ENCODE results near the gene NFIB. TPM values are rescaled to one million over a fixed set of nuclear protein-coding genes. Genes with fewer than 3 reads are reported as not detected.

The NFIB gene
- total and polyA plus RNA-seq, 2 donors from 2014 or later = 15.6 to 112 TPM

DNA sequence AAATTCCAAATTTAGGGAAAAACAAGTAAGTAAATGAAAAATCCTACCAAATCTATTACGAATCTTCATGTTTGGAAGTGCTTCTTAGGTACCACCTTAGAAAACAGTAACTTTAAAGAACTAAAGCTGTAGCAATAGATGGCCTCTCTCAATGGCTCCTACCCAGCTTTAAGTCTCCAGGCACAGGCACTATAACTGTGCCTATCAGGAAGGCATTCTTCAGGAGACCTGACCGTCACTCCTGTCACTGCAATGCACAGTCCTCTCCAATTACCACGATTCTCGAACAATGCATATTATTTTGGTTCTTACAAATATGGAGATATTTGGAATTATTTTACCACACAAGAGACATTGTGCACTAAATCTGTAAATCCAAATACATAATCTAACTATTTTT, 12.9 kb downstream of the NFIB start:
- intact Hi-C loops (cut with DNase I) = no loop called here
- FAIRE-seq (no peak), DNase-seq (no peak)
- Histone ChIP-seq H3K9me3 (ENCODE audit: control insufficient read depth in 2 of 3, insufficient read depth in 1 of 3, low read length in 3 of 3) (no peaks in the 10 kb centered on the region), H3K27me3 (ENCODE audit: control insufficient read depth, insufficient read depth, low read length) (peaks cover 2% of the 10 kb centered on the region), H3K27ac (ENCODE audit: low read depth in 2 of 2, low read length in 2 of 2) (peak overlapping the region; percentile 20 to 32), H3K4me3 (ENCODE audit: low read length in 3 of 3) (peak overlapping the region in 2 of 3 donors; percentile 7 to 21), H3K4me1 (ENCODE audit: control insufficient read depth in 2 of 3, insufficient read depth in 2 of 3, low read depth in 1 of 3, low read length in 3 of 3) (peaks cover 0 to 24% (median 5%) of the 10 kb centered on the region in 3 donors), H3K9ac (ENCODE audit: low read length in 3 of 3) (no peak overlapping the region), H3K36me3 (ENCODE audit: control insufficient read depth in 2 of 3, insufficient read depth in 3 of 3, low read length in 3 of 3) (peaks cover 0 to 3% (median 0%) of the 10 kb centered on the region in 3 donors)
- TF ChIP-seq, protein P1, sequence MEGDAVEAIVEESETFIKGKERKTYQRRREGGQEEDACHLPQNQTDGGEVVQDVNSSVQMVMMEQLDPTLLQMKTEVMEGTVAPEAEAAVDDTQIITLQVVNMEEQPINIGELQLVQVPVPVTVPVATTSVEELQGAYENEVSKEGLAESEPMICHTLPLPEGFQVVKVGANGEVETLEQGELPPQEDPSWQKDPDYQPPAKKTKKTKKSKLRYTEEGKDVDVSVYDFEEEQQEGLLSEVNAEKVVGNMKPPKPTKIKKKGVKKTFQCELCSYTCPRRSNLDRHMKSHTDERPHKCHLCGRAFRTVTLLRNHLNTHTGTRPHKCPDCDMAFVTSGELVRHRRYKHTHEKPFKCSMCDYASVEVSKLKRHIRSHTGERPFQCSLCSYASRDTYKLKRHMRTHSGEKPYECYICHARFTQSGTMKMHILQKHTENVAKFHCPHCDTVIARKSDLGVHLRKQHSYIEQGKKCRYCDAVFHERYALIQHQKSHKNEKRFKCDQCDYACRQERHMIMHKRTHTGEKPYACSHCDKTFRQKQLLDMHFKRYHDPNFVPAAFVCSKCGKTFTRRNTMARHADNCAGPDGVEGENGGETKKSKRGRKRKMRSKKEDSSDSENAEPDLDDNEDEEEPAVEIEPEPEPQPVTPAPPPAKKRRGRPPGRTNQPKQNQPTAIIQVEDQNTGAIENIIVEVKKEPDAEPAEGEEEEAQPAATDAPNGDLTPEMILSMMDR (IDR thresholded peaks at IDR 0.05; ENCODE audit: borderline replicate concordance, extremely low read depth, insufficient read depth) = no peak

DNA sequence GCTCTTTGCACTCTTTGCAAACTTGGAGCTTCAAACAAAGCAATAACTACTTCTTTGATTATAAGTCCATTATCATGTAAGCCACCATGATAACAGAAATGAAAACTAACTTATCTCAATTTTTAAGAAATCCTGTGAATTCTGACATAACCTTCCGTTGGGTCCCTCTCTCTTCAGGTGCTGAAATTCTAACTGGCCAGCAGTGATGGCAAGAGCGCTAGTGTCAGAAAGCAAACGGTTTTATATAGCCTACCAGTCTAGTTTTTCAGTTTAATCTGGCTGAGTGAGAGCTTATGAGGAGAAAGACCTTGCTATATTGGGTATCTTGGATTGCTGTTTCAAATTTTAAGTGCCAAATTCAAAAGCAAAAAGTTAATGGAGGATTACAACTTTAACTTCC, 13.4 kb downstream of the NFIB start:
- TF ChIP-seq, protein P1 (IDR thresholded peaks at IDR 0.05; ENCODE audit: borderline replicate concordance, extremely low read depth, insufficient read depth) = no peak
- peaks cover 0 to 24% (median 5%) of the 10 kb centered on the region in 3 donors for H3K4me1 ChIP-seq (ENCODE audit: control insufficient read depth in 2 of 3, insufficient read depth in 2 of 3, low read depth in 1 of 3, low read length in 3 of 3)
- H3K27me3 ChIP-seq (ENCODE audit: control insufficient read depth, insufficient read depth, low read length) = peaks cover 2% of the 10 kb centered on the region
- FAIRE-seq (no peak), DNase-seq (no peak)
- intact Hi-C loops (cut with DNase I) = no loop called here
- H3K36me3 ChIP-seq (ENCODE audit: control insufficient read depth in 2 of 3, insufficient read depth in 3 of 3, low read length in 3 of 3) = peaks cover 0 to 3% (median 0%) of the 10 kb centered on the region in 3 donors
- H3K27ac ChIP-seq (ENCODE audit: low read depth in 2 of 2, low read length in 2 of 2) = peak overlapping the region; percentile 20 to 32
- peak overlapping the region in 1 of 3 donors; percentile 61 for H3K4me3 ChIP-seq (ENCODE audit: low read length in 3 of 3)
- H3K9ac ChIP-seq (ENCODE audit: low read length in 3 of 3) = no peak overlapping the region
- H3K9me3 ChIP-seq (ENCODE audit: control insufficient read depth in 2 of 3, insufficient read depth in 1 of 3, low read length in 3 of 3) = no peaks in the 10 kb centered on the region

DNA sequence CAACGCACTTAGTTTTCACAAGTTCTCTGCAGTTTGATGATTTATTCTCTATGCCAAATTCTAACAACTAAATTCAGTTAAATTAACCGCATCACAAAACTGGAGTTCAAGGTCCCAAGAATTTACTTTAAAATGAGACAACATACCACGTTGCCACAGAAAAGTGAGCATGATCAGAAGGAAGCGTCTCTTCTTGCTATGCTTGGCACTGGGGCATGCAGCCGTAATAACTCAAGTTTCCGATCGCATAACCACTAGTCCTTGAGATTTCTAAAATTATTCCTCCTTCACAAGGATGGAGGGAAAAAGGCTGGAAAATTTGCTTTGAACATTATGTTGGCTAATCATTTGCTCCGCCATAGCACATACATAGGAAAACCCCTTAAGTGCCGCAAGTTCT, 13.9 kb downstream of the NFIB start:
- FAIRE-seq (no peak), DNase-seq (no peak)
- H3K4me3 ChIP-seq (ENCODE audit: low read length in 3 of 3) = peak overlapping the region in 2 of 3 donors; percentile 61 to 74
- peak overlapping the region; percentile 63 to 67 for H3K27ac ChIP-seq (ENCODE audit: low read depth in 2 of 2, low read length in 2 of 2)
- intact Hi-C loops (cut with DNase I) = no loop called here
- TF ChIP-seq, protein P1 (IDR thresholded peaks at IDR 0.05; ENCODE audit: borderline replicate concordance, extremely low read depth, insufficient read depth) = no peak
- H3K27me3 ChIP-seq (ENCODE audit: control insufficient read depth, insufficient read depth, low read length) = peaks cover 2% of the 10 kb centered on the region
- peaks cover 0 to 3% (median 0%) of the 10 kb centered on the region in 3 donors for H3K36me3 ChIP-seq (ENCODE audit: control insufficient read depth in 2 of 3, insufficient read depth in 3 of 3, low read length in 3 of 3)
- H3K9me3 ChIP-seq (ENCODE audit: control insufficient read depth in 2 of 3, insufficient read depth in 1 of 3, low read length in 3 of 3) = no peaks in the 10 kb centered on the region
- H3K9ac ChIP-seq (ENCODE audit: low read length in 3 of 3) = peak overlapping the region in 2 of 3 donors; percentile 34 to 72
- peaks cover 0 to 24% (median 5%) of the 10 kb centered on the region in 3 donors for H3K4me1 ChIP-seq (ENCODE audit: control insufficient read depth in 2 of 3, insufficient read depth in 2 of 3, low read depth in 1 of 3, low read length in 3 of 3)

DNA sequence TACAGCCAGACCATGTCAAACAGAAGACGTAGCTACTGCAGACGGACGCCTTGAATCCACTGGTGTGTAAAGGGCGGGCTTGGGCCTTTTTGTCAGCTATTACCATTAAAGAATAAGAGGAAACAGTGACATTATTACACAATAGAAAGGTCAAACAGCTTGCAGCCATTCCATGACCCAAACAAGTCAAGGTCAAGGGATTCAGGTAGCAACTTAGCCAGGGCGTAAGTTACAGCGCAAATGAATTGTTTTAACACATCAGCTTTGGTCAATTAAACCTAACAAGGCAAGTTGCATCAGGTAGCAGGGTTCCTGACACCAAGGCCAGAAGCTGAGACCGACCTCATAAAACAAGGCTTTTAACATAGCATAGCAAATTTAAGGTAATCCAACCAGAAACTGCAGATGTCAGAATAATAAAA, 15.3 kb downstream of the NFIB start:
- H3K27ac ChIP-seq (ENCODE audit: low read depth in 2 of 2, low read length in 2 of 2) = peak overlapping the region in 1 of 2 donors; percentile 61
- H3K36me3 ChIP-seq (ENCODE audit: control insufficient read depth in 2 of 3, insufficient read depth in 3 of 3, low read length in 3 of 3) = no peaks in the 10 kb centered on the region
- H3K4me1 ChIP-seq (ENCODE audit: control insufficient read depth in 2 of 3, insufficient read depth in 2 of 3, low read depth in 1 of 3, low read length in 3 of 3) = peaks cover 0 to 31% (median 5%) of the 10 kb centered on the region in 3 donors
- FAIRE-seq (no peak), DNase-seq (peak in 2 of 5 donors; percentile 35 to 41)
- TF ChIP-seq, protein P1 (IDR thresholded peaks at IDR 0.05; ENCODE audit: borderline replicate concordance, extremely low read depth, insufficient read depth) = no peak
- no peaks in the 10 kb centered on the region for H3K9me3 ChIP-seq (ENCODE audit: control insufficient read depth in 2 of 3, insufficient read depth in 1 of 3, low read length in 3 of 3)
- peak overlapping the region in 2 of 3 donors; percentile 14 to 61 for H3K4me3 ChIP-seq (ENCODE audit: low read length in 3 of 3)
- H3K9ac ChIP-seq (ENCODE audit: low read length in 3 of 3) = peak overlapping the region in 1 of 3 donors; percentile 72
- no peaks in the 10 kb centered on the region for H3K27me3 ChIP-seq (ENCODE audit: control insufficient read depth, insufficient read depth, low read length)
- intact Hi-C loops (cut with DNase I) = no loop called here

Data from kidney (tissue), 14 donors.